Measurements from ENCODE around the gene CDR2.
A peak's percentile ranks its signal among the peaks of the same experiment; 100 is the strongest.

The CDR2 gene

DNA sequence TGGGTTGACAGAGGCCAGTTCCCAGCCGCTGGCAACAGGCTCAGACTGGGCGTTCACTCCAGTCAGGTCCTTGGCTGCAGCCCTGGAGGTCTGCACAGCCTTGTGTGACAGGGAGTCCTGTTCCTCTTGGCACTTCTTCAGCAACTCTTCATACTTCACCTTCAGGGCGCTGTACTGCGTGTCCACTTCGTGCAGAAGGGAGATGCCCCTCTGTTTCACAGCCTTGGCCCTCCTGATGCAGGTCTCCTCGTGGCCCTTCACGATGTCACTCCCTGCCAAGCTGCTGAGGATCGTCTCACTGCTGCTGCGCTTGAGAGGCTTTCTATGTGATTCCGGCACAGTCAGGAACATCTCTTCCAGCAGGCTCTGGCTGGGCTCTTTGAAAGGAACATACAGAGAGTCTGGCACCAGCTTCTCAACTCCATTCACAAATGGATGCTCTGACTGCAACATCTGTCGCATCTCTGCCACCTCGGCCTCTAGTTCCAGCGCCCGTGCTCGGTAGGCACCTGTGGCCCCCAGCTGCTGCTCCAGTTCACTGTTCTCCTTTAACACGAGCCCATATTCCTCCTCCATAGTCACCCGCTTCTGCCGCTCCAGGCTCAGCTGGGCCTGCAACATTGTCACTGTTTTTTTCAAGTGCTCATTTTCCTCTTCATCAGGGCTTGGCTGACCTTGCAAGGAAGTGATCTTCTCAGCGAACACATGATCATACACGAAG, 27.2 kb downstream of the CDR2 start:
- H3K36me3 ChIP-seq (ENCODE audit: insufficient read depth, low read length): peaks cover 33% of the 10 kb centered on the region
- H3K4me1 ChIP-seq (ENCODE audit: insufficient read depth, low read length): peaks cover 20% of the 10 kb centered on the region
- H3K9ac ChIP-seq (ENCODE audit: low read length): peak overlapping the region; percentile 21
- no peaks in the 10 kb centered on the region for H3K27me3 ChIP-seq (ENCODE audit: control insufficient read depth in 1 of 2, insufficient read depth in 2 of 2, low read length in 2 of 2)
- no peaks in the 10 kb centered on the region for H3K9me3 ChIP-seq (ENCODE audit: low read length)
- H3K4me3 ChIP-seq (ENCODE audit: low read depth in 1 of 2, low read length in 2 of 2): no peak overlapping the region
- H3K27ac ChIP-seq (ENCODE audit: low read depth, low read length): peak overlapping the region; percentile 16

DNA sequence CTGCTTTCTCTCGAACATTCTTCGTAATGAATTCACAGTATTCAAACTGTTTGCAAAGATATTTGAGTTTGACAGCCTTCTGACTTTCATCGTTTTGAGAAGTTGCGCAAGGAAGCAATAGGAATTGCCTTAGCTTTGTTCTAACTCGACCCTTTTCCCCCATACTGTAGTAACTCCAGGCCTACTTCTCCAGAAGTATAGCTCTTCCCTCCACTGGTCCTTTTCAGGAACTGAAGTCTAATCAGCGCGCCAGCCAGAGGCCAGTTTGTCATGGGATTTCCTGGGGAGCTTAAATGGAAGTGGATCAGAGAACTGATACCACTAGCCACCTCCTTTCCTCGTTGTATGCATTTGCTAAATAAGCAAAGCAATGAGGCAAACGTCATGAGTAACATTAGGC, 27.9 kb downstream of the CDR2 start:
- Histone ChIP-seq H3K9ac (ENCODE audit: low read length) (no peak overlapping the region), H3K4me1 (ENCODE audit: insufficient read depth, low read length) (peaks cover 20% of the 10 kb centered on the region), H3K9me3 (ENCODE audit: low read length) (no peaks in the 10 kb centered on the region), H3K4me3 (ENCODE audit: low read depth in 1 of 2, low read length in 2 of 2) (no peak overlapping the region), H3K27ac (ENCODE audit: low read depth, low read length) (peak overlapping the region; percentile 73), H3K27me3 (ENCODE audit: control insufficient read depth in 1 of 2, insufficient read depth in 2 of 2, low read length in 2 of 2) (no peaks in the 10 kb centered on the region), H3K36me3 (ENCODE audit: insufficient read depth, low read length) (peaks cover 33% of the 10 kb centered on the region)

GRCh38 chr16:22342082-22342481, 32.3 kb downstream of the CDR2 start:
- peaks cover 5% of the 10 kb centered on the region for H3K36me3 ChIP-seq (ENCODE audit: insufficient read depth, low read length)
- no peak overlapping the region for H3K27ac ChIP-seq (ENCODE audit: low read depth, low read length)
- H3K4me1 ChIP-seq (ENCODE audit: insufficient read depth, low read length): peaks cover 13% of the 10 kb centered on the region

GRCh38 chr16:22340945-22341344, 33.5 kb downstream of the CDR2 start:
- Histone ChIP-seq H3K9me3 (ENCODE audit: low read length) (no peaks in the 10 kb centered on the region), H3K36me3 (ENCODE audit: insufficient read depth, low read length) (peaks cover 4% of the 10 kb centered on the region), H3K27me3 (ENCODE audit: control insufficient read depth in 1 of 2, insufficient read depth in 2 of 2, low read length in 2 of 2) (no peaks in the 10 kb centered on the region), H3K4me3 (ENCODE audit: low read depth in 1 of 2, low read length in 2 of 2) (no peak overlapping the region), H3K4me1 (ENCODE audit: insufficient read depth, low read length) (peaks cover 4% of the 10 kb centered on the region), H3K27ac (ENCODE audit: low read depth, low read length) (no peak overlapping the region), H3K9ac (ENCODE audit: low read length) (no peak overlapping the region)

More at GRCh38 chr16:22342082-22342481, 32.3 kb downstream of the CDR2 start:
- Histone ChIP-seq H3K9ac (ENCODE audit: low read length) (no peak overlapping the region), H3K4me3 (ENCODE audit: low read depth in 1 of 2, low read length in 2 of 2) (no peak overlapping the region), H3K9me3 (ENCODE audit: low read length) (no peaks in the 10 kb centered on the region), H3K27me3 (ENCODE audit: control insufficient read depth in 1 of 2, insufficient read depth in 2 of 2, low read length in 2 of 2) (no peaks in the 10 kb centered on the region)

DNA sequence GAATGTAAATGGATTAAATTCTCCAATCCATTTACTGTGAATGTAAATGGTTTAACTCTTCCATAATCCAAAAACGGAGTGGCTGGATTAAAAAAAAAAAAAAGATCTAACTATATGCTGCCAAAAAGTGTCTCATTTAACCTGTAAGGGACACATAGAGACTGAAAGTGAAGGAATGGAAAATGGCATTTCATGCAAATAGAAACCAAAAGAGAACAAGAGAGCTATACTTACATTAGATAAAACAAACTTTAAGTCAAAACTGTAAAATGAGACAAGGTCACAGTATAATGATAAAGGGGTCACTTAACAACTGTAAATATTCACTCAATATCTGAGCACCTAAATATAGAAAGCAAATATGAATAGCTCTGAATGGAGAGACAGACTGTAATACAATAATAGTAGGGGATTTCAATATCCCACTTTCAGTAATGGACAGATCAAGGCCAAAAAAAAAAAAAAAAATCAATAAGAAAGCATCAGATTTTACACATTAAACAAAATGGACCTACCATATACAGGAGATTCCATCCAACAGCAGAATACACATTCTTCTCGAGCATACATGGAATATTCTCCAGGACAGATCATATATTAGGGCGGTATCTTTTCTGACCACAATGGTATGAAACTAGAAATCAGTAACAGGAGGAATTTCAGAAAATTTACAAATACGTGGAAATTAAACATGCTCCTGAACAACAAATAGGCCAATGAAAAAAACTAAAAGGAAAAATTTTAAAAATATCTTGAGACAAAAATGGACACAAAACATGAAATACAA, 36.4 kb downstream of the CDR2 start:
- Histone ChIP-seq H3K9ac (ENCODE audit: low read length) (no peak overlapping the region), H3K4me1 (ENCODE audit: insufficient read depth, low read length) (no peaks in the 10 kb centered on the region), H3K4me3 (ENCODE audit: low read depth in 1 of 2, low read length in 2 of 2) (no peak overlapping the region), H3K36me3 (ENCODE audit: insufficient read depth, low read length) (peaks cover 25% of the 10 kb centered on the region), H3K27ac (ENCODE audit: low read depth, low read length) (no peak overlapping the region), H3K27me3 (ENCODE audit: control insufficient read depth in 1 of 2, insufficient read depth in 2 of 2, low read length in 2 of 2) (no peaks in the 10 kb centered on the region), H3K9me3 (ENCODE audit: low read length) (no peaks in the 10 kb centered on the region)

DNA sequence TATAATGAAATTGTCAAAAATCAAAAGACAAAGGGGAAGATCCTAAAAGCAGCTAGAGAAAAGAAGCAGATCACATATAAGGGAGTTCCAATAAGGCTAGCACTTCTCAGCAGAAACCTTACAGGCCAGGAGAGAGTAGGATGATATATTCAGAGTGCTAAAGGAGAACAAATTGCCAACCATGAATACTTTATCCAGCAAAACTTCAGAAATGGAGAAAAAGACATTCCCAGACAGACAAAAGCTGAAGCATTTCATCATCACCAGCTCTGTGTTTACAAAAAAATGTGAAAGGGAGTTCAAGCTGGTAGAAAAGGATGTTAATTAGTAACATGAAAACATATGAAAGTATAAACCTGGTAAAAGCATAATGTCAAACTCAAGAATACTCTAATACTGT, 37.4 kb downstream of the CDR2 start:
- Histone ChIP-seq H3K27ac (ENCODE audit: low read depth, low read length) (no peak overlapping the region), H3K9ac (ENCODE audit: low read length) (no peak overlapping the region), H3K9me3 (ENCODE audit: low read length) (no peaks in the 10 kb centered on the region), H3K36me3 (ENCODE audit: insufficient read depth, low read length) (peaks cover 32% of the 10 kb centered on the region), H3K4me3 (ENCODE audit: low read depth in 1 of 2, low read length in 2 of 2) (no peak overlapping the region), H3K4me1 (ENCODE audit: insufficient read depth, low read length) (no peaks in the 10 kb centered on the region), H3K27me3 (ENCODE audit: control insufficient read depth in 1 of 2, insufficient read depth in 2 of 2, low read length in 2 of 2) (no peaks in the 10 kb centered on the region)

DNA sequence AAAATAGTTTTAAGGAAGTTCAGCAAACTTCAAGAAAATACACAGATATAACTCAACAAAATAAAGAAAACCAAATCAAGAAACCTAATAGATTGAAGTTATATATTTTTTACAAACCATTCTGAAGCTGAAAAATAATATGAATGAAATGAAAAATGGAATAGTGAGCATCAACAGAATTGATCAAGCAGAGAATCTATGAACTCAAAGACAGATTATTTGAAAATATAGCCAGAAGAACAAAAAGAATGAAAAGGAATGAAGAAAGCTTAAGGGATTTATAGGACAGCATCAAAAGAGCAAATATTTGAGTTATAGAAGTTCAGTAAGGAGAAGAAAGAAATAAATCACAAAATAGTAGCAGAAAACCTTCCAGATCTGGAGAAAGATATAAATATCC, 37.8 kb downstream of the CDR2 start:
- Histone ChIP-seq H3K27ac (ENCODE audit: low read depth, low read length) (no peak overlapping the region), H3K4me1 (ENCODE audit: insufficient read depth, low read length) (no peaks in the 10 kb centered on the region), H3K9me3 (ENCODE audit: low read length) (no peaks in the 10 kb centered on the region), H3K36me3 (ENCODE audit: insufficient read depth, low read length) (peaks cover 37% of the 10 kb centered on the region), H3K27me3 (ENCODE audit: control insufficient read depth in 1 of 2, insufficient read depth in 2 of 2, low read length in 2 of 2) (no peaks in the 10 kb centered on the region), H3K9ac (ENCODE audit: low read length) (no peak overlapping the region), H3K4me3 (ENCODE audit: low read depth in 1 of 2, low read length in 2 of 2) (no peak overlapping the region)

- Histone ChIP-seq H3K4me3 (ENCODE audit: low read depth in 1 of 2, low read length in 2 of 2) (no peak overlapping the region), H3K27me3 (ENCODE audit: control insufficient read depth in 1 of 2, insufficient read depth in 2 of 2, low read length in 2 of 2) (no peaks in the 10 kb centered on the region), H3K27ac (ENCODE audit: low read depth, low read length) (no peak overlapping the region), H3K9me3 (ENCODE audit: low read length) (no peaks in the 10 kb centered on the region), H3K36me3 (ENCODE audit: insufficient read depth, low read length) (peaks cover 41% of the 10 kb centered on the region), H3K4me1 (ENCODE audit: insufficient read depth, low read length) (no peaks in the 10 kb centered on the region), H3K9ac (ENCODE audit: low read length) (no peak overlapping the region)
Measured at GRCh38 chr16:22335668-22336246, 38.7 kb downstream of the CDR2 start.

GRCh38 chr16:22333457-22333994, 40.9 kb downstream of the CDR2 start:
- H3K9me3 ChIP-seq (ENCODE audit: low read length): no peaks in the 10 kb centered on the region
- no peaks in the 10 kb centered on the region for H3K27me3 ChIP-seq (ENCODE audit: control insufficient read depth in 1 of 2, insufficient read depth in 2 of 2, low read length in 2 of 2)
- no peak overlapping the region for H3K27ac ChIP-seq (ENCODE audit: low read depth, low read length)
- peaks cover 47% of the 10 kb centered on the region for H3K36me3 ChIP-seq (ENCODE audit: insufficient read depth, low read length)
- H3K4me1 ChIP-seq (ENCODE audit: insufficient read depth, low read length): peaks cover 4% of the 10 kb centered on the region
- no peak overlapping the region for H3K9ac ChIP-seq (ENCODE audit: low read length)
- no peak overlapping the region for H3K4me3 ChIP-seq (ENCODE audit: low read depth in 1 of 2, low read length in 2 of 2)

GRCh38 chr16:22330326-22330725, 44.1 kb downstream of the CDR2 start:
- H3K4me3 ChIP-seq (ENCODE audit: low read depth in 1 of 2, low read length in 2 of 2): no peak overlapping the region
- no peaks in the 10 kb centered on the region for H3K27me3 ChIP-seq (ENCODE audit: control insufficient read depth in 1 of 2, insufficient read depth in 2 of 2, low read length in 2 of 2)
- peaks cover 69% of the 10 kb centered on the region for H3K36me3 ChIP-seq (ENCODE audit: insufficient read depth, low read length)
- H3K27ac ChIP-seq (ENCODE audit: low read depth, low read length): no peak overlapping the region
- no peaks in the 10 kb centered on the region for H3K9me3 ChIP-seq (ENCODE audit: low read length)
- H3K4me1 ChIP-seq (ENCODE audit: insufficient read depth, low read length): peaks cover 4% of the 10 kb centered on the region
- no peak overlapping the region for H3K9ac ChIP-seq (ENCODE audit: low read length)

DNA sequence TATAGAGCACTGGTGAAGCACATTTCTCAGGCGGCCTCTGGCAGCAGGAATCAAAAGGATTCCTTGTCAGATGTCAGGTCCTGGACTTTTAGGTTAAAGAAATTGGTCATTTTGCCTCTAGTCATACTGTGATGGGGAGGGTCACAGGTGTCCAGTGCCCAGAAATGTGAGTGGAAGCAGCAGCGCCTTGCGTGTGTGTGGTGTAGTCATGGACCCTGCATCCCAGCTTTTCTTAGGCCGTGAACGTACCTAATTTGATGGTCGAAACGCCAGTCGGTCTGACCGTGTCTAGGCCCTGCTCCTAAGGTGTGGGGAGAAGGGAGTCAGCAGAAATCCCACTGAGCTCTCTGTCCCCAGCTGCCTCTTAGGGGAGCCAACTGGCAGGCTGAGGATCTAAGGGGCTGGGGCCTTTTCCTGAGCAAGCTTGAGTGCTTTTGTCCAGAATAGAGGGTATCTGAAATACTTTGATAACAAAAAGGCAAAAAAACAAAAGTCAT, 45.2 kb downstream of the CDR2 start:
- H3K9ac ChIP-seq (ENCODE audit: low read length): no peak overlapping the region

More for the DNA sequence above, 45.2 kb downstream of the CDR2 start:
- no peak overlapping the region for H3K4me3 ChIP-seq (ENCODE audit: low read depth in 1 of 2, low read length in 2 of 2)
- peaks cover 74% of the 10 kb centered on the region for H3K36me3 ChIP-seq (ENCODE audit: insufficient read depth, low read length)
- H3K27me3 ChIP-seq (ENCODE audit: control insufficient read depth in 1 of 2, insufficient read depth in 2 of 2, low read length in 2 of 2): no peaks in the 10 kb centered on the region
- no peak overlapping the region for H3K27ac ChIP-seq (ENCODE audit: low read depth, low read length)
- H3K4me1 ChIP-seq (ENCODE audit: insufficient read depth, low read length): peaks cover 4% of the 10 kb centered on the region
- H3K9me3 ChIP-seq (ENCODE audit: low read length): no peaks in the 10 kb centered on the region
